Measurements from ENCODE around the gene NSRP1.

GRCh38 chr17:30226878-30227277 lies 110.3 kb downstream of the NSRP1 start:
- TF ChIP-seq CTCF (IDR thresholded peaks at IDR 0.05) (no peak), POLR2A (IDR thresholded peaks at IDR 0.05) (no peak)
